Measurements from ENCODE around the gene DOK6. TPM values are rescaled to one million over a fixed set of nuclear protein-coding genes. Genes with fewer than 3 reads are reported as not detected.

DOK6 gene
- total and polyA plus RNA-seq, 2 experiments from 2014 or later, result 0.29 to 0.42 TPM

- TF ChIP-seq ZNF462 (CRISPR knock-in tag; IDR thresholded peaks at IDR 0.05), result no peak
Measured at GRCh38 chr18:69817335-69817940, 416.8 kb downstream of the DOK6 start (continued).

- Histone ChIP-seq H3K36me3 (ENCODE audit: insufficient read depth) (no peaks in the 10 kb centered on the region), H3K79me2 (replicated peaks; ENCODE audit: insufficient read depth) (no peaks in the 10 kb centered on the region), H3K4me3 (no peak overlapping the region), H3K4me1 (ENCODE audit: insufficient read depth) (no peaks in the 10 kb centered on the region), H3K27me3 (ENCODE audit: insufficient read depth) (no peaks in the 10 kb centered on the region), H3K9me2 (ENCODE audit: insufficient read depth) (peaks cover 5% of the 10 kb centered on the region; the same call in 1 of the 2 replicates), H3F3A (replicated peaks; ENCODE audit: low read depth) (no peaks in the 10 kb centered on the region), H3K4me2 (no peak overlapping the region), H2AFZ (no peak overlapping the region), H3K27ac (ENCODE audit: low read depth) (no peak overlapping the region), H4K20me1 (replicated peaks; ENCODE audit: insufficient read depth) (no peaks in the 10 kb centered on the region)
- Mint-ChIP-seq H3K27ac (no peak overlapping the region), H3K4me1 (no peaks in the 10 kb centered on the region; the same call in 2 of the 3 replicates), H3K27me3 (ENCODE audit: insufficient read depth, low read depth, poor library complexity) (peaks cover 3% of the 10 kb centered on the region), H3K4me3 (no peak overlapping the region), H3K9me3 (peaks cover 16% of the 10 kb centered on the region; the same call in 2 of the 3 replicates), H3K36me3 (ENCODE audit: low read depth) (no peaks in the 10 kb centered on the region; the same call in 1 of the 3 replicates)
- no peak for DNase-seq (ENCODE audit: low spot score)
- ATAC-seq, result no peak
- TF ChIP-seq REST (IDR thresholded peaks at IDR 0.05; ENCODE audit: unreplicated experiment) (no peak), ZNF462 (CRISPR knock-in tag; IDR thresholded peaks at IDR 0.05) (no peak), ZNF114 (CRISPR knock-in tag; IDR thresholded peaks at IDR 0.05) (no peak), CREB1 (CRISPR knock-in tag; IDR thresholded peaks at IDR 0.05; ENCODE audit: low read depth) (no peak), JUNB (IDR thresholded peaks at IDR 0.05; ENCODE audit: unreplicated experiment) (no peak)
Measured at GRCh38 chr18:69819460-69819859, 418.8 kb downstream of the DOK6 start.
